ENCODE data around the gene ATL1.
"Not testable (repeated sequence)": the region's sequence is repeated elsewhere in the genome, so short reads cannot be mapped to it uniquely, and the experiment has no call there.

The ATL1 gene

GRCh38 chr14:50649691-50650090, 89.7 kb downstream of the ATL1 start:
- no peak for FAIRE-seq

DNA sequence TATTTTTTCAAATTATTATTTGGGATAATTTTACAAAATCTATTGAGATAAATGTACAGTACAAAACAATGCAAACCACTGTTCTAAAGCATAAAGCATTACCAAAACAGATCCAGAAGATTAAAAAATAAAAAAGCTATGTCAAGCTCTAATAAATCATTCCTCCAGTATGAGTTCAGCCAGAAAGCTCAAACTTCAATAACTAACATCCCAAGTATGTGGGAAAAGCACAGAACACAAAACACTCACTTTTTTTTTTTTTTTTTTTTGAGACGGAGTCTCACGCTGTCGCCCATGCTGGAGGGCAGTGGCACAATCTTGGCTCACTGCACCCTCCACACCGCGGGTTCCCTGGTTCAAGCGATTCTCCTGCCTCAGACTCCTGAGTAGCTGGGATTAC, 96.8 kb downstream of the ATL1 start:
- DNase-seq (ENCODE audit: low spot score) (no peak), FAIRE-seq (no peak)

More at GRCh38 chr14:50649691-50650090, 89.7 kb downstream of the ATL1 start:
- DNase-seq (ENCODE audit: low spot score): no peak

GRCh38 chr14:50657753-50658152, 97.8 kb downstream of the ATL1 start:
- DNase-seq (ENCODE audit: low spot score) (no peak), FAIRE-seq (no peak)

- peak; percentile 65 for FAIRE-seq
- DNase-seq (ENCODE audit: low spot score): peak; percentile 25
Observed at GRCh38 chr14:50658203-50658602, 98.3 kb downstream of the ATL1 start.

- DNase-seq (ENCODE audit: low spot score) (no peak), FAIRE-seq (no peak)
Observed at GRCh38 chr14:50659327-50659974, 99.5 kb downstream of the ATL1 start.

DNA sequence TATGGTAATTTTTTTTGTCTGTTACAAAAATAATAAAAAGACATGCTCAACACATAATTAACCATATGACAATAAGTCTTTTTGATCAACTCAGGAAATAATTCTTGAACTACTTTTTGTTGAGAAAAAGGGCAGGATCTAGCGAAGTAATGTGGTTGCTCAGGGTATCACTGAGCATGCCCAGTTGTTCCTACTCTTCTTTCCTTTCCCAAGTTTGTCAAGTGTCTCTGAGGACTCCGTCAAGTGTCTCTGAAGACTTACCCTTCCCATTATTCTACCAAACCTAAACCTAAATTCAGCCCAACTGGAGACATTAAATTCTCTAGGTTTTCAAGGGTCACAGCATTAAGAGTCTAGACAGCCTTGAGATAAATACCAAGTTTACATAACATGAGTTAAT, 104.6 kb downstream of the ATL1 start:
- not testable (repeated sequence) for FAIRE-seq

GRCh38 chr14:50665300-50665699, 105.4 kb downstream of the ATL1 start:
- not testable (repeated sequence) for DNase-seq (ENCODE audit: low spot score); FAIRE-seq

More for the DNA sequence above, 104.6 kb downstream of the ATL1 start:
- DNase-seq (ENCODE audit: low spot score): not testable (repeated sequence)

DNA sequence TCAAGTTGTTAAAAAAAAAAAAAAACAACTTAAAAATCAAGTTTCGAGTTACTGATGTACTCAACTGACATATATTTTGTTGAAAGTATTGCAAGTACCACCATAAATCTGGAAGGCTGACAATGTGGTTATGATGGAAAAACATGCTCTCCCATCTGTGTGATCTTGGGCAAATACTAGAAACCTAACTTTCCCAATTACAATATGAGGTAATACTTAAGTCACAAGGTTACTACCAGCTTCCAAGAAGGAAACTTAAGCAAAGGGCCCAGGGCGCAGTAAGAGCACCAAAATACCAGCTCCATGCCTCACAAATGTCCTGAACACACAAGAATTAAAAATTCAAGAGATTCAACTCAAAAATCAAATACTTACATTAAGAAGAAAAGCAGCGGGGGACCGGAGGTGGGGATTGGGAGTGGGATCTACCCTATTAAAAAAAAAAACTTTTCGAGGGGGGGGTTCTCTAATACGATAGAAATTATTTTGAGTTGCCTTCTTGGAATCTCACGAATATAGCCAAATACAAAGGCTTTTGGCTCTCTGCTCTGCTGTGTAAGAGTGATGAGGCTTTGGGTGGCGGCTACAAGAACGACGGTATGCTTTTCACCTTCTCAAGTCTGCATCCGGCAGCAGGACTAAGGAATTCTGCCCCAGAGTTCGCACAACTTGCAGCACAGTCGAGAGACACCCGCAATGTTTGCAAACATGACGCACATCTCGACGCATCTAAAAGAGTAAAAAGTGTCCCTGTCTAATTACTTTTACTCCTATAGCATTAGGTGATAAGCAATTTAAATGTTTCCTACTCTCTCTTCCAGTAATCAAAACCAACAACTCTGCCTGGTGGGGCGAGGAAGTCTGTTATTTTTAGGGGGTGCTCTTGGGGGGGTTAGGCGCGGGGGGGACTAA, 107.1 kb downstream of the ATL1 start:
- DNase-seq (ENCODE audit: low spot score) (peak; percentile 41), FAIRE-seq (no peak)

DNA sequence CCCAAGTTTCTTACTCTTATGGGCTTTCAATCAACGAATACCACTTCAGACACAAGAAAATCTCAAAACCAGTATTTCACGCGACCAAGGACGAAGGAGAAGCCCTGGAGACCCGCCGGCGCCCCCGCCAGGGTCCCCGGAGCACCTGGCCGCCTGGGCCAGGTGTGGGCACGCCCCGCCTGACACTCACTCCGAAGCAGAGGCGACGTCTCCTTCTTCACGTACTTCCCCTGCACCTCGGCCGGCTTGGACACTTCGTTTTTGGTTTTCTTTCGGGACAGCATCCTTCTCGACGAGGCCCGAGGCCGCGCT, 107.7 kb downstream of the ATL1 start:
- no peak for FAIRE-seq
- DNase-seq (ENCODE audit: low spot score): no peak

DNA sequence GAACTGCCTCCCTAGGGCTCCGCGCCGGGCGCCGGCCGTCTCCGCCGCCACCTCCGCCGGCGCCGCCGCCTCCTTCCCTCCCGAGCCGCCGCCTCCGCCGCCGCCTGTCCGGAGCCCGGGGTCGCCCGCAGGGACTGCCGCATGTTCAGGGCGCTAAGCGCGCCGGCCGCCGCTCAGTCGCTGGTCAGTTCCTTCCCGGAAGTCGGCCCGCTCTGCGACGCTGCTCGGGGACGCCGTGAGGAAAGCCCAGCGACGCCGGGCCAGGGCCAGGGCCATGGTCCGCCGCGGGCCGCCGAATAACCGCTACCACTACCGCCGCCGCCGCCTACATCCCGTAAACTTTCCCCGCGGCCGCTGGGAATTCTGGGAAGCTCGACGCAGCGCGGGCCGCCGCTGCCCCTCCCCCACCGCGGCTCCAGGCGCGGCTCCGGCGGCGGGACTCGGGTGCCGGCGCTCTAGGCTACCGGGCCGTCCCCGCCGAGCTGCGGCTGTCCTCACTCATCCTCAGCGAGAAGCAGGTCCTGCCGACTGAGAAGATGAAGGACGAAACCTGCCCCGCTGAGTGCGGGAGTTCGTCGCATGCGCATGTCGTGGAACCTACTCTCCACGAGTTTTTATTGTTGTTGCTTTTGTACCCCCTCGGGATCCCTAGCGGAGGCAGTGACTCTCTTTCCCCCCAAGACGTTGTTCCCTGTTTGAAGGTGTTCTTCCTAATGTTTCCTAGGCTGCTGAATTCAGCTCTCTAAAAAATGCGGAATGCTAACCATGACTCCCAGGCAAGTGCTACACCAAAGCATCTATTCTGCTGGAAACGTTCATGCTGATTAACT, 108.3 kb downstream of the ATL1 start, which contains the start of gene SAV1:
SAV1 (minus strand) TSS at position 311 of the 830 bp plus-strand sequence. CDS start 339 bp downstream, outside the sequence.
- FAIRE-seq (no peak), DNase-seq (ENCODE audit: low spot score) (peak; percentile 48)

DNA sequence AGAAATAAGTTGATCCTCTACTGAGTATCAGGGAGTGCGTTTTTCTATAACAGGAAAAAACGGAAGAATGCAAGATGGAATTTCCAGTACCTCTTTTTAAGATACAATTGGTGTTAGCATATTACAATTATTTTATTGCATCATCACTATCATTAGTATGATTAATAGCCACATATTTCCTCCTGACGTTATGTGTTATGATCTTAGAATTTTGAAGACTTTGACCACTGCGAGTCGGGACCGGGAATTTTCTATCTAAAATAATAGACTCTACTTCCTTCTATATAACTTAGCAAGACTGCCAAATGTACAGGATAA, 108.8 kb downstream of the ATL1 start:
- DNase-seq (ENCODE audit: low spot score): no peak
- FAIRE-seq: no peak

DNA sequence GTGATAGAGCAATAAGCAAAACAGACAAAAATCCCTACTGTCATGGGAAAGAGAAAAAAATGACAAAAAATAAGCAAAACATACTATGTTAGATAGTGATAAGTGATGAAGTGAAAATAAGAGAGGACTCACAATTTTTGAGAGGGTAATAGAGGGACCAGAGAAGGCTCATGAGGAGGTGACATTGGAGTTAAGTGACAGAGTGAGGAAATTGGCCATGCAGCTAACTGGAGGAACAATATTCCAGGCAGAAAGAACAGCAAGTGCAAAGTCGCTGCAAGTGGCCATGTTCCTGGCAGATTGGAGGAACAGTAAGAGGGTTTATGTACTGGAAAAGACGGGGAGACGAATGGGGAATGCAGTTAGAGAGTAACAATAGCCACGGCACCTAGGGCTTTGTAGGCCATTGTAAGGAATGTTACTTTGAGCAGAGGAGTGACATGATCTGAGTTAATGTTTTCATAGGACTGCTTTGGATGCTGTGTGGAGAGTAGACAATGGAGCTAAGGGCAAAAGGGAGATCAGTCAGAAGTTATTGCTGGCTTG, 109.6 kb downstream of the ATL1 start:
- no peak for FAIRE-seq
- no peak for DNase-seq (ENCODE audit: low spot score)

- DNase-seq (ENCODE audit: low spot score) (no peak), FAIRE-seq (no peak)
Observed at GRCh38 chr14:50670196-50670865, 110.4 kb downstream of the ATL1 start.

GRCh38 chr14:50670866-50671256, 110.9 kb downstream of the ATL1 start:
- FAIRE-seq (no peak), DNase-seq (ENCODE audit: low spot score) (no peak)

DNA sequence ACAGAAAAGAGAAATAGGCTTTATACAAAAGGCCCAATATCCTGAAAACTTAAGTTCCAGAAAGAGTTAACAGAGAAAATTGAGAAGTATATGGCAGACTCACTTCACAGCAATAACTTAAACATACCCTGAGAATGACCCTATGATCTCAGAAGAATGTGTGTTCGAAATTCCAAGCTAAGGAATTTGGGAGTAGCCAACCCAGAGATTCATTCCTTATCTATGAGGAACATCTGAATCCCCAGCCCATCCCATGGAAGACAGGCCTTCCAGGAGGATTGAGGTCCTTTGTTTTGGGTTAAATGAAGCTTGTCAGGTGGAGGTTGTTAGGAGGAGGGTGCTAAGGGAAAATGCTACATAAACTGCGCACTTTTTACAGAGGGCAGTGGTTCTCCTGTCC, 115.7 kb downstream of the ATL1 start:
- DNase-seq (ENCODE audit: low spot score) (peak; percentile 59), FAIRE-seq (peak; percentile 61)

DNA sequence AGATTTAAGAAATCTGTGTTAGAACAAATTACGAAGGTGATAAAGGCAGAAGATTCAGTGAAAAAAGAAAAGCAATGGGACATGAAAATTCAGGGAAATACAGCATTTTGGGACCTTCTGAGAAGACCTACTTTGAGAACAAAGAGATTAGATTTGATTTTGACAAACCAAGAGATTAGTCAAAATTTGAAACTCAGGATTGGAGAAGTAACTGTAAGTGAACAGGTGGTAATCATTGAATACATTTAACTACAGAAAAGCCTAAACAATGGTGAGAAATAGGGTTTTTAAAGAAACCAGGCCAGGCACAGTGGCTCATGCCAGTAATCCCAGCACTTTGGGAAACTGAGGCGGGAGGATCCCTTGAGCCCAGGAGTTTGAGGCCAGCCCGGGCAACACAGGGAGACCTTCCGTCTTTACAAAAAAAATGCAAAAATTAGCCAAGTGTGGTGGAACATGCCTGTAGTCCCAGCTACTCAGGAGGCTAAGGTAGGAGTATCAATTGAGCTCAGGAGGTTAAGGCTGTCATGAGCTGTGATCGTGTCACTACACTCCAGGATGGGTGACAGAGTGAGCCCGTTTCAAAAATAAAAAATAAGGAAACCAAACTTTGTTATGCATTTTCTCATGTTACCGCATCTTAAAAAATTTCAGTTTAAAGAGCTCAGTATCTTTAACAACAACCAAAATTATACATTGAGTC, 117.0 kb downstream of the ATL1 start:
- FAIRE-seq (no peak), DNase-seq (ENCODE audit: low spot score) (no peak)

- DNase-seq (ENCODE audit: low spot score): peak; percentile 53
Observed at GRCh38 chr14:50677527-50678063, 117.7 kb downstream of the ATL1 start.

DNA sequence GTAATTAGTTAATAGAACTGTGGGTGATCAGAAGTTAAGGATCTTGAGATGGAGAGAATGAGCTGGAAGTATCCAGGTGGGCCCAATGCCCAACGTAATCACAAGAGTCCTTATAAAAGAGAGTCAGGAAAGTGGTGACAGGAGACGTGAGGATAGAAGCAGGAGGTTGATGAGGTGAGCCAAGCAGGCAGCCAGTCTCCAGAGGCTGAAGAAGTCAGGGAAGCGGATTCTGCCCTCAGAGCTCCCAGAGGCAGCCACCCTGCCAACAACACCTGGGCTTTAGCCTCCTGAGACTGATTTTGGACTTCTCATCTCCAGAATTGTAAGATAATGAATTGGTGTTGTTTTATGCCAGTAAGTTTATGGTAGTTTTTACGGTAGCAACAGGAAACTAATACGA, 118.2 kb downstream of the ATL1 start:
- DNase-seq (ENCODE audit: low spot score): no peak

More at GRCh38 chr14:50677527-50678063, 117.7 kb downstream of the ATL1 start:
- peak; percentile 66 for FAIRE-seq

DNA sequence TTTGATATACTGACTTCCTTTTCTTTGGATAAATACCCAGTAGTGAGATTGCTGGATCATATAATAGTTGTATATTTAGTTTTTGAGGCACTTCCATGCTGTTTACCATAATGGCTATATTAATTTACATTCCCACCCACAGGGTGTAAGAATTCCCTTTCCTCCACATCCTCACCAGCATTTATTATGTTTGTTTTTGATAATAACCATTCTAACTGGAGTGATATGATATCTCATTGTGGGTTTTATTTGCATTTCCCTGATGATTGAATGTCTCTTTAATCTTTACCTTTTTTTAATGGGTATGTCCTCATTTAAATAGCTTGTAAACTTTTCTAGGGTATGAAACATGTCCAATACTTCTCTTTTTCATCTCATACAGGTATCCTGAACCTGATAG, 119.7 kb downstream of the ATL1 start:
- no peak for DNase-seq (ENCODE audit: low spot score)
- no peak for FAIRE-seq

More for the DNA sequence above, 118.2 kb downstream of the ATL1 start:
- no peak for FAIRE-seq

All from RCC 7860 (cell line).